Epithelial cell of esophagus (primary cell): ENCODE measurements around the gene TULP1.
A peak's percentile ranks its signal among the peaks of the same experiment; 100 is the strongest.

Experiments used
- DNase-seq: peaks from one replicate; pipeline ENCODE4 v3.0.0; 2010; ENCODE audit warnings: low read depth
- H3K4me3 ChIP-seq: 2 replicates; pipeline ENCODE4 v1.5.1; 2011; ENCODE audit warnings: mild to moderate bottlenecking, low read length, control low read depth
- CTCF ChIP-seq: IDR thresholded peaks from 2 replicates; pipeline ENCODE4 v1.5.1; 2011; ENCODE audit warnings: low read depth, mild to moderate bottlenecking, low read length, control low read depth, inconsistent platforms; ENCODE audit not compliant: insufficient read depth; ENCODE audit errors: missing control alignments

The TULP1 gene

GRCh38 chr6:35463292-35463691 is 49.4 kb downstream of the TULP1 start:
- no peak for TF ChIP-seq CTCF
- DNase-seq = no peak
- no peak overlapping the region for H3K4me3 ChIP-seq

GRCh38 chr6:35461270-35461669 is 51.4 kb downstream of the TULP1 start:
- DNase-seq = peak; percentile 83
- no peak for TF ChIP-seq CTCF
- no peak overlapping the region for H3K4me3 ChIP-seq

- no peak overlapping the region for H3K4me3 ChIP-seq
- TF ChIP-seq CTCF = no peak
Measured at GRCh38 chr6:35457907-35458306, 54.8 kb downstream of the TULP1 start.

GRCh38 chr6:35454391-35455110 is 58.1 kb downstream of the TULP1 start:
- DNase-seq = peak; percentile 67
- TF ChIP-seq CTCF = no peak
- H3K4me3 ChIP-seq = peak overlapping the region; percentile 24

More at GRCh38 chr6:35457907-35458306, 54.8 kb downstream of the TULP1 start:
- DNase-seq = no peak

GRCh38 chr6:35453236-35453635 is 59.5 kb downstream of the TULP1 start:
- peak overlapping the region; percentile 66 for H3K4me3 ChIP-seq

GRCh38 chr6:35452183-35453090 is 60.3 kb downstream of the TULP1 start, which contains the start of gene FANCE:
Gene FANCE (plus strand): TSS chr6:35452338. CDS start chr6:35452546, 208 bp downstream.
- no peak for TF ChIP-seq CTCF
- DNase-seq = peak; percentile 95
- peak within 1 kb of the TSS; percentile 66 for H3K4me3 ChIP-seq

More at GRCh38 chr6:35453236-35453635, 59.5 kb downstream of the TULP1 start:
- no peak for DNase-seq
- no peak for TF ChIP-seq CTCF
